Hepatocyte (in vitro differentiated cells): ENCODE data around the gene ADIG. TPM values are rescaled to one million over a fixed set of nuclear protein-coding genes. Genes with fewer than 3 reads are reported as not detected.

Experiments
- DNase-seq: peaks from one replicate; pipeline ENCODE4 v3.0.0-alpha.2; 2016; ENCODE audit warnings: low spot score
- H2AFZ ChIP-seq: fragments of 200-600 bp; sonication (generic); 2 replicates; pipeline ENCODE4 v1.6.0; 2016; ENCODE audit warnings: antibody characterized with exemption, mild to moderate bottlenecking
- H3K27ac ChIP-seq: fragments of 200-600 bp; sonication (generic); 2 replicates; pipeline ENCODE4 v1.5.1; 2016; ENCODE audit warnings: mild to moderate bottlenecking
- H3K27me3 ChIP-seq: fragments of 200-600 bp; sonication (generic); 2 replicates; pipeline ENCODE4 v1.6.1; 2016
- H3K36me3 ChIP-seq: fragments of 200-600 bp; sonication (generic); replicated peaks from 2 replicates; pipeline ENCODE4 v1.5.1; 2016; ENCODE audit warnings: low read depth; ENCODE audit not compliant: insufficient read depth
- H3K4me1 ChIP-seq: fragments of 200-600 bp; sonication (generic); 2 replicates; pipeline ENCODE4 v1.5.1; 2016; ENCODE audit warnings: mild to moderate bottlenecking, moderate library complexity; ENCODE audit not compliant: insufficient read depth
- H3K4me2 ChIP-seq: fragments of 200-600 bp; sonication (generic); 2 replicates; pipeline ENCODE4 v1.6.0; 2016
- H3K4me3 ChIP-seq: fragments of 200-600 bp; sonication (generic); 2 replicates; pipeline ENCODE4 v1.5.1; 2016; ENCODE audit warnings: mild to moderate bottlenecking
- H3K79me2 ChIP-seq: fragments of 200-600 bp; sonication (generic); 2 replicates; pipeline ENCODE4 v1.6.0; 2017; ENCODE audit warnings: mild to moderate bottlenecking
- H3K9me2 ChIP-seq: fragments of 200-600 bp; sonication (generic); replicated peaks from 2 replicates; pipeline ENCODE4 v1.6.0; 2017; ENCODE audit warnings: mild to moderate bottlenecking; ENCODE audit not compliant: insufficient read depth
- H3K9me3 ChIP-seq: fragments of 200-600 bp; sonication (generic); 2 replicates; pipeline ENCODE4 v1.5.1; 2016; ENCODE audit warnings: low read depth, mild to moderate bottlenecking
- H4K20me1 ChIP-seq: fragments of 200-600 bp; sonication (generic); 2 replicates; pipeline ENCODE4 v1.6.0; 2016; ENCODE audit warnings: mild to moderate bottlenecking; ENCODE audit not compliant: insufficient read depth, poor library complexity, severe bottlenecking
- EZH2 ChIP-seq: fragments of 200-600 bp; sonication (generic); IDR thresholded peaks from 2 replicates; pipeline ENCODE4 v1.6.1; 2016; ENCODE audit warnings: antibody characterized with exemption, mild to moderate bottlenecking, borderline replicate concordance
- EZH2phosphoT487 ChIP-seq: fragments of 200-600 bp; sonication (generic); IDR thresholded peaks from one replicate; pipeline ENCODE4 v1.6.1; 2018; ENCODE audit warnings: antibody characterized with exemption, mild to moderate bottlenecking, low read depth, moderate library complexity; ENCODE audit not compliant: unreplicated experiment, severe bottlenecking
- WGBS: methylation state at CpG from one replicate; pipeline ENCODE4 v1.1.6; 2016; ENCODE audit warnings: low lambda C conversion rate; ENCODE audit errors: missing lambda C conversion rate; 5-methylcytosine and 5-hydroxymethylcytosine counted together
- polyA plus RNA-seq: library from polyadenylated mRNA; unstranded; fragments of >200 nt; fragmentation: Nextera tagmentation; extraction: Ambion mirVana; gene quantifications from 2 replicates; pipeline ENCODE4 v1.2.1, GENCODE V29; 2016
- total RNA-seq: library from RNA; depleted of rRNA; stranded (reverse); fragments of >200 nt; gene quantifications from 2 replicates; pipeline ENCODE4 v1.2.3, GENCODE V29; 2014
- TF ChIP-seq, protein P1 (sequence below): fragments of 200-600 bp; sonication (generic); IDR thresholded peaks from 2 replicates; pipeline ENCODE4 v1.5.1; 2016; ENCODE audit warnings: antibody characterized with exemption, mild to moderate bottlenecking; ENCODE audit not compliant: poor library complexity

Gene ADIG
- total and polyA plus RNA-seq, 2 experiments from 2014 or later = not detected

DNA sequence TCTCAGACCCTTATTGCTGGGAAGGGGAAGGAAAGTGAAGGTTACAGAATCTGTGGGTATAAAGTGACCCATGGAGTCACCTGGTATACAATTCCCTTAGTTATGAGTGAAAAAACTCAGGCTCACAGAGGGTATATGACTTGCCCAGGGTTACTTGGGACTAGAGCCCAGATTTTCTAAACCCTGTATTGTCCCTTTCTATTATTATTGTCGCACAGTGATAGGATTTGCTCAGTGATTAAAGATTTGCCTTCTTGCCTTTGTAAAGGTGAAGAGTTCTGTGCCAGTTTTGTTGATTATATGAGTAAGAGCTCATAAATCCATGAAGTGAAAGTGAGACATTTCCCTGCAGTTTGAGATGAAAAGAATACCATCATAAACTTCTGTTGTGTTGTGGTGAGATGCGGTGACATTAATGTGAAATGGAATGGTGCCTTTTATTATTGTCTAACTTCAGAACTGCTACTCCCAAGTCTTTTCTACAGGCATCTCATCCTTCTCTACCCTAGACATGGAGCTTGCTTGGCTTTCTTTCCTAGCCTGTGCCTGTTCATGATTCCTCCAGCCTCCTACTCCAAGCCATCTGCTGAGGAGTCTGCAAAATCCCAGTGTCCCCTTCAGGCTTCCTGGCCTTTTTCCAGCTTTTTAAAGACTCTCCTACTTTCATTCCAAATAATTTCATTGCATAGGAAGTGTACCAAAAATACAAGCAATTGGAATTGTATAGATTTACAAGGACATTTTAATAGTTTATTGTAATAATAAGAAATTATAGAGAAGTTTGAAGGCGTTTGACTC lies 33.5 kb upstream of the ADIG start:
- Histone ChIP-seq H3K9me3 (no peaks in the 10 kb centered on the region), H3K4me2 (no peak overlapping the region), H3K79me2 (no peaks in the 10 kb centered on the region), H4K20me1 (no peaks in the 10 kb centered on the region), H3K36me3 (no peaks in the 10 kb centered on the region), H3K27me3 (no peaks in the 10 kb centered on the region), H3K9me2 (no peaks in the 10 kb centered on the region), H3K27ac (no peak overlapping the region), H3K4me1 (no peaks in the 10 kb centered on the region), H2AFZ (no peak overlapping the region), H3K4me3 (no peak overlapping the region)
- DNase-seq = no peak
- TF ChIP-seq EZH2 (no peak), EZH2phosphoT487 (no peak)
- TF ChIP-seq, protein P1, sequence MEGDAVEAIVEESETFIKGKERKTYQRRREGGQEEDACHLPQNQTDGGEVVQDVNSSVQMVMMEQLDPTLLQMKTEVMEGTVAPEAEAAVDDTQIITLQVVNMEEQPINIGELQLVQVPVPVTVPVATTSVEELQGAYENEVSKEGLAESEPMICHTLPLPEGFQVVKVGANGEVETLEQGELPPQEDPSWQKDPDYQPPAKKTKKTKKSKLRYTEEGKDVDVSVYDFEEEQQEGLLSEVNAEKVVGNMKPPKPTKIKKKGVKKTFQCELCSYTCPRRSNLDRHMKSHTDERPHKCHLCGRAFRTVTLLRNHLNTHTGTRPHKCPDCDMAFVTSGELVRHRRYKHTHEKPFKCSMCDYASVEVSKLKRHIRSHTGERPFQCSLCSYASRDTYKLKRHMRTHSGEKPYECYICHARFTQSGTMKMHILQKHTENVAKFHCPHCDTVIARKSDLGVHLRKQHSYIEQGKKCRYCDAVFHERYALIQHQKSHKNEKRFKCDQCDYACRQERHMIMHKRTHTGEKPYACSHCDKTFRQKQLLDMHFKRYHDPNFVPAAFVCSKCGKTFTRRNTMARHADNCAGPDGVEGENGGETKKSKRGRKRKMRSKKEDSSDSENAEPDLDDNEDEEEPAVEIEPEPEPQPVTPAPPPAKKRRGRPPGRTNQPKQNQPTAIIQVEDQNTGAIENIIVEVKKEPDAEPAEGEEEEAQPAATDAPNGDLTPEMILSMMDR = no peak
- 97% methylated on average over 3 of the region's 3 CpGs for WGBS

DNA sequence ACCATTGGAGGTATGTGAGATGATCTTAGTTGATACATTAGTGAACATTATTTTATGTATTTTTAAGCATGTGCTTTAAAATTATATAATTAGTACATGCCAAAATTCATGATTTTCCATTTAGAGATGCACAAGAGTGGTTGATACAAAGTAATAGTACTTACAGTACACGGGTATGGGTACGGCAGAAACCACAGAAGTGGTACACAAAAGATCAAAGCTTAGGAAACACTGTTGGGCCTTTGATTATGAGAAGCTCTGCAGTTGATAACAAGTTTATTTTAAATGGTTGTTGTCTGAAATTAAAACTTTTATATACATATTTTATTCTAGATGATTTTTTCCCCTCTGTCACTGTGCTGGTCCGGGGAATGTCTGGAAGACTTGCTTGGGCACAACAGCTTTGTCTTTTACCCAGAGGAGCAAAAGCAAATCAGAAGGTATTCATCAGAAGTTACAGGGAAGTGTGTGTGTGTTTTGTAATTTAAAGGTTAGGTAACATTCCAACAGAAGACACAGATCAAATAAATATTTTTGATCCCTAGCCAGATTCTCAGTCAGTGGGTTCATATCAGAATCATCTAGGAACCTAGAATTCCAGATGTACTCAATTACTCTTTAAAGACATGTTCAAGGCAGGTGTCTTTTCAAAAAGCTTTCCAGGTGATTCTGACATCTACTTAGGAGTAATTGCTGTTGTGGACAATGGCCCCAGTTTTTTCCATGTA lies 32.5 kb upstream of the ADIG start:
- Histone ChIP-seq H3K9me3 (no peaks in the 10 kb centered on the region), H3K27me3 (no peaks in the 10 kb centered on the region), H3K4me3 (no peak overlapping the region), H3K36me3 (no peaks in the 10 kb centered on the region), H3K9me2 (no peaks in the 10 kb centered on the region), H3K79me2 (no peaks in the 10 kb centered on the region), H3K4me2 (no peak overlapping the region), H2AFZ (no peak overlapping the region), H3K4me1 (no peaks in the 10 kb centered on the region), H4K20me1 (no peaks in the 10 kb centered on the region), H3K27ac (no peak overlapping the region)
- TF ChIP-seq EZH2 = no peak
- no peak for TF ChIP-seq EZH2phosphoT487
- TF ChIP-seq, protein P1 = no peak
- DNase-seq = no peak
- WGBS = 96% methylated on average over 3 of the region's 3 CpGs

DNA sequence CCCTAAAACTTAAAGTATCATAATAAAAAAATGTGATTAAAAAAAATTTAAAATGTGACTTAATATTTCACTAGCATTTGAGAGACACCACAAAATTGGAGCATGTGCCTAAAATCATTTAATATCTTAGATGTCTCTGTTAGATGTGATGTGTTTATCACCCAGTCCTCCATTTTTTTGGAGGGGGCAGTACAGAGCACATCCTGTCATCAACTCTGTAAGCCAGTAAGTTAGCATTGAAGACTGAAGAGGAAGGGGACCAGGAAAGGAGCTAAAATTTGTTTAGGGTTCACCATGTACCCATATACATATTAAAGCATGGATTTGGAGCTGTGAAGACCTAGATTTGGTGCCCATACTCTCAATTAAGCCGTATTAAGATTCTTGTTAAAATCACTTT lies 30.7 kb upstream of the ADIG start:
- H3K27ac ChIP-seq = no peak overlapping the region
- H3K4me3 ChIP-seq = no peak overlapping the region
- no peaks in the 10 kb centered on the region for H3K9me3 ChIP-seq
- no peak for TF ChIP-seq EZH2
- TF ChIP-seq, protein P1 = no peak
- TF ChIP-seq EZH2phosphoT487 = no peak
- no peak overlapping the region for H3K4me2 ChIP-seq
- no peaks in the 10 kb centered on the region for H3K9me2 ChIP-seq
- DNase-seq = no peak
- WGBS = 97% methylated on average over 1 of the region's 1 CpG
- no peaks in the 10 kb centered on the region for H3K27me3 ChIP-seq
- H4K20me1 ChIP-seq = no peaks in the 10 kb centered on the region
- H3K4me1 ChIP-seq = no peaks in the 10 kb centered on the region
- no peaks in the 10 kb centered on the region for H3K36me3 ChIP-seq
- no peaks in the 10 kb centered on the region for H3K79me2 ChIP-seq
- no peak overlapping the region for H2AFZ ChIP-seq
